ENCODE data around the gene NFYA. TPM values are rescaled to one million over a fixed set of nuclear protein-coding genes. Genes with fewer than 3 reads are reported as not detected.

NFYA gene
- total and polyA plus RNA-seq, 2 donors (not counting 1 experiment from before 2014, with no cell fraction given), result 23.3 to 44.3 TPM

- WGBS (ENCODE audit: insufficient coverage), result no CpG with 5 or more reads among the region's 5 CpGs
- Histone ChIP-seq H3K4me1 (ENCODE audit: control insufficient read depth in 2 of 2, insufficient read depth in 2 of 2, low read length in 2 of 2) (no peaks in the 10 kb centered on the region), H3K9ac (ENCODE audit: low read length) (no peak overlapping the region), H3K27ac (ENCODE audit: low read length in 2 of 2) (no peak overlapping the region), H3K79me2 (ENCODE audit: control insufficient read depth, insufficient read depth, low read length) (no peaks in the 10 kb centered on the region), H3K4me3 (ENCODE audit: control extremely low read depth in 1 of 5, extremely low read depth in 1 of 5, insufficient read depth in 1 of 5, low read depth in 2 of 5, low read length in 4 of 5) (no peak overlapping the region), H3K4me2 (replicated peaks; ENCODE audit: low read depth, low read length, poor library complexity, severe bottlenecking) (no peak overlapping the region), H3K36me3 (replicated peaks in 1 of 2; ENCODE audit: control extremely low read depth in 1 of 2, control insufficient read depth in 1 of 2, extremely low read depth in 1 of 2, insufficient read depth in 2 of 2, low read length in 1 of 2) (peaks cover 0 to 5% of the 10 kb centered on the region in 2 experiments), H2AFZ (ENCODE audit: insufficient read depth, low read depth, low read length, poor library complexity, severe bottlenecking) (no peak overlapping the region), H3K9me3 (ENCODE audit: control extremely low read depth in 1 of 3, control insufficient read depth in 2 of 3, insufficient read depth in 1 of 3, low read length in 2 of 3) (no peaks in the 10 kb centered on the region), H4K20me1 (ENCODE audit: control insufficient read depth, insufficient read depth, low read length, poor library complexity, severe bottlenecking) (no peaks in the 10 kb centered on the region), H3K27me3 (replicated peaks in 1 of 4; ENCODE audit: control extremely low read depth in 1 of 4, control insufficient read depth in 3 of 4, insufficient read depth in 4 of 4, low read length in 3 of 4) (no peaks in the 10 kb centered on the region)
- H3K27ac Mint-ChIP-seq, result no peak overlapping the region
- H3K4me1 Mint-ChIP-seq, result peaks cover under 1% of the 10 kb centered on the region
- H3K4me3 Mint-ChIP-seq, result no peak overlapping the region
- ChIA-PET POLR2A (no interaction called here), CTCF (interaction anchor here (1.6 to 2.3 kb wide), 4 partner anchors 9 to 40 kb away, joined by 3 to 9 read pairs (median 8); no protein-coding TSS in a partner anchor)
- DNase-seq (no peak), ATAC-seq (ENCODE audit: low read depth) (no peak)
- no peaks in the 10 kb centered on the region for H3K27me3 Mint-ChIP-seq
- intact Hi-C loops (cut with micrococcal nuclease), result no loop called here
- no peaks in the 10 kb centered on the region for H3K9me3 Mint-ChIP-seq (ENCODE audit: insufficient read depth)
- TF ChIP-seq, protein P1, sequence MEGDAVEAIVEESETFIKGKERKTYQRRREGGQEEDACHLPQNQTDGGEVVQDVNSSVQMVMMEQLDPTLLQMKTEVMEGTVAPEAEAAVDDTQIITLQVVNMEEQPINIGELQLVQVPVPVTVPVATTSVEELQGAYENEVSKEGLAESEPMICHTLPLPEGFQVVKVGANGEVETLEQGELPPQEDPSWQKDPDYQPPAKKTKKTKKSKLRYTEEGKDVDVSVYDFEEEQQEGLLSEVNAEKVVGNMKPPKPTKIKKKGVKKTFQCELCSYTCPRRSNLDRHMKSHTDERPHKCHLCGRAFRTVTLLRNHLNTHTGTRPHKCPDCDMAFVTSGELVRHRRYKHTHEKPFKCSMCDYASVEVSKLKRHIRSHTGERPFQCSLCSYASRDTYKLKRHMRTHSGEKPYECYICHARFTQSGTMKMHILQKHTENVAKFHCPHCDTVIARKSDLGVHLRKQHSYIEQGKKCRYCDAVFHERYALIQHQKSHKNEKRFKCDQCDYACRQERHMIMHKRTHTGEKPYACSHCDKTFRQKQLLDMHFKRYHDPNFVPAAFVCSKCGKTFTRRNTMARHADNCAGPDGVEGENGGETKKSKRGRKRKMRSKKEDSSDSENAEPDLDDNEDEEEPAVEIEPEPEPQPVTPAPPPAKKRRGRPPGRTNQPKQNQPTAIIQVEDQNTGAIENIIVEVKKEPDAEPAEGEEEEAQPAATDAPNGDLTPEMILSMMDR (IDR thresholded peaks at IDR 0.05), result no peak
- no peak for TF ChIP-seq EZH2 (IDR thresholded peaks at IDR 0.05; ENCODE audit: borderline replicate concordance, insufficient read depth, low read depth, low read length, poor library complexity, severe bottlenecking)
Measured at GRCh38 chr6:41045664-41046063, 27.1 kb upstream of the NFYA start.

GRCh38 chr6:41046084-41046483 is 26.7 kb upstream of the NFYA start:
- ATAC-seq (ENCODE audit: low read depth) (no peak), DNase-seq (no peak)
- H3K4me3 ChIP-seq (ENCODE audit: control extremely low read depth in 1 of 5, extremely low read depth in 1 of 5, insufficient read depth in 1 of 5, low read depth in 2 of 5, low read length in 4 of 5), result no peak overlapping the region
- no peak overlapping the region for H2AFZ ChIP-seq (ENCODE audit: insufficient read depth, low read depth, low read length, poor library complexity, severe bottlenecking)
- no peak overlapping the region for H3K27ac Mint-ChIP-seq
- no peaks in the 10 kb centered on the region for H3K27me3 ChIP-seq (replicated peaks in 1 of 4; ENCODE audit: control extremely low read depth in 1 of 4, control insufficient read depth in 3 of 4, insufficient read depth in 4 of 4, low read length in 3 of 4)
- no peaks in the 10 kb centered on the region for H3K9me3 Mint-ChIP-seq (ENCODE audit: insufficient read depth)
- H3K9me3 ChIP-seq (ENCODE audit: control extremely low read depth in 1 of 3, control insufficient read depth in 2 of 3, insufficient read depth in 1 of 3, low read length in 2 of 3), result no peaks in the 10 kb centered on the region
- intact Hi-C loops (cut with micrococcal nuclease), result no loop called here
- H3K9ac ChIP-seq (ENCODE audit: low read length), result no peak overlapping the region
- ChIA-PET CTCF (interaction anchor here (0.9 to 1.7 kb wide), 5 partner anchors 9 to 41 kb away, joined by 3 to 9 read pairs (median 4); no protein-coding TSS in a partner anchor), POLR2A (no interaction called here)
- no CpG with 5 or more reads among the region's 1 CpG for WGBS (ENCODE audit: insufficient coverage)
- no peak overlapping the region for H3K4me2 ChIP-seq (replicated peaks; ENCODE audit: low read depth, low read length, poor library complexity, severe bottlenecking)
- no peak for TF ChIP-seq EZH2 (IDR thresholded peaks at IDR 0.05; ENCODE audit: borderline replicate concordance, insufficient read depth, low read depth, low read length, poor library complexity, severe bottlenecking)
- TF ChIP-seq, protein P1 (IDR thresholded peaks at IDR 0.05), result no peak
- peaks cover 2% of the 10 kb centered on the region for H3K4me1 Mint-ChIP-seq
- no peaks in the 10 kb centered on the region for H4K20me1 ChIP-seq (ENCODE audit: control insufficient read depth, insufficient read depth, low read length, poor library complexity, severe bottlenecking)
- peaks cover 0 to 5% of the 10 kb centered on the region in 2 experiments for H3K36me3 ChIP-seq (replicated peaks in 1 of 2; ENCODE audit: control extremely low read depth in 1 of 2, control insufficient read depth in 1 of 2, extremely low read depth in 1 of 2, insufficient read depth in 2 of 2, low read length in 1 of 2)
- no peaks in the 10 kb centered on the region for H3K27me3 Mint-ChIP-seq
- no peak overlapping the region for H3K4me3 Mint-ChIP-seq
- H3K4me1 ChIP-seq (ENCODE audit: control insufficient read depth in 2 of 2, insufficient read depth in 2 of 2, low read length in 2 of 2), result no peaks in the 10 kb centered on the region
- H3K27ac ChIP-seq (ENCODE audit: low read length in 2 of 2), result no peak overlapping the region
- no peaks in the 10 kb centered on the region for H3K79me2 ChIP-seq (ENCODE audit: control insufficient read depth, insufficient read depth, low read length)
